HepG2 (cell line): ENCODE measurements around the gene ACSL1. TPM values are rescaled to one million over a fixed set of nuclear protein-coding genes. Genes with fewer than 3 reads are reported as not detected.
A peak's percentile ranks its signal among the peaks of the same experiment; 100 is the strongest.

Experiments
- CBX5 ChIP-seq: sonication (generic); formaldehyde crosslinking; IDR thresholded peaks from 2 replicates; pipeline ENCODE4 v1.4.0; 2020; ENCODE audit warnings: missing genetic modification reagents, borderline replicate concordance
- CREM ChIP-seq, 2 experiments: sonication (generic) in 1 of 2; formaldehyde crosslinking in 1 of 2; IDR thresholded peaks; 2 replicates each; pipeline versions ENCODE4 v1.4.0 to v1.6.1; 2016 to 2020; ENCODE audit warnings: antibody characterized with exemption in 1 of 2, mild to moderate bottlenecking in 1 of 2, missing genetic modification reagents in 1 of 2
- GATAD2A ChIP-seq: IDR thresholded peaks from 2 replicates; pipeline ENCODE4 v1.6.1; 2016
- MLLT10 ChIP-seq: sonication (generic); formaldehyde crosslinking; IDR thresholded peaks from 2 replicates; pipeline ENCODE4 v1.4.0; 2020; ENCODE audit warnings: missing genetic modification reagents
- MLXIP ChIP-seq: sonication (generic); formaldehyde crosslinking; IDR thresholded peaks from 2 replicates; pipeline ENCODE4 v1.9.0; 2021; ENCODE audit warnings: missing genetic modification reagents, borderline replicate concordance
- TBL1XR1 ChIP-seq: fragments of 150-350 bp; IDR thresholded peaks from 2 replicates; pipeline ENCODE4 v1.6.1; 2014; ENCODE audit warnings: borderline replicate concordance, low read length; ENCODE audit not compliant: partially characterized antibody
- ZFP90 ChIP-seq: sonication (generic); formaldehyde crosslinking; IDR thresholded peaks from 2 replicates; pipeline ENCODE4 v1.8.0; 2022; ENCODE audit warnings: missing genetic modification reagents, mild to moderate bottlenecking, inconsistent platforms, borderline replicate concordance
- ZNF547 ChIP-seq: sonication (generic); formaldehyde crosslinking; IDR thresholded peaks from 2 replicates; pipeline ENCODE4 v1.5.1; 2020; ENCODE audit warnings: mild to moderate bottlenecking, missing genetic modification reagents
- ZNF609 ChIP-seq: sonication (generic); formaldehyde crosslinking; IDR thresholded peaks from 2 replicates; pipeline ENCODE4 v1.4.0; 2020; ENCODE audit warnings: mild to moderate bottlenecking, missing genetic modification reagents, borderline replicate concordance
- polyA plus RNA-seq, 8 experiments: library from polyadenylated mRNA; depleted of rRNA in 3 of 8; stranded (reverse) in 7 of 8; unstranded in 1 of 8; fragments of >200 nt; fragmentation: Illumina TruSeq in 4 of 8; extraction: Trizol in 4 of 8; gene quantifications; 2 replicates each; pipeline versions ENCODE4 v1.2.1 to v1.2.3, GENCODE V29; 2011 to 2016; ENCODE audit warnings: low read depth in 4 of 8, missing spikeins in 1 of 8, mixed read lengths in 1 of 8; ENCODE audit not compliant: insufficient read depth in 1 of 8
- total RNA-seq, 5 experiments: library from RNA; depleted of rRNA; stranded (reverse); fragments of >200 nt; fragmentation: Illumina TruSeq; extraction: Trizol; gene quantifications; 2 replicates each; pipeline ENCODE4 v1.2.3, GENCODE V29; 2016; ENCODE audit warnings: low read depth in 1 of 5
- TF ChIP-seq, protein P1 (sequence below): sonication (generic); formaldehyde crosslinking; IDR thresholded peaks from 2 replicates; pipeline ENCODE4 v1.8.0; 2022; ENCODE audit warnings: missing genetic modification reagents, mild to moderate bottlenecking, moderate library complexity, borderline replicate concordance
- TF ChIP-seq, protein P2 (sequence below): sonication (generic); formaldehyde crosslinking; IDR thresholded peaks from 2 replicates; pipeline ENCODE4 v1.4.0; 2020; ENCODE audit warnings: missing genetic modification reagents

Gene ACSL1
- total and polyA plus RNA-seq, 2 of the 13 experiments (the other 11 are each of a cell fraction or from before 2014, with no cell fraction given), result 10.0 to 29.8 TPM

- peak; percentile 47; the same call in 1 of the 2 replicates for TF ChIP-seq CREM (IDR thresholded peaks at IDR 0.05)
- no peak for TF ChIP-seq CREM (CRISPR knock-in tag; IDR thresholded peaks at IDR 0.05)
- TF ChIP-seq, protein P1, sequence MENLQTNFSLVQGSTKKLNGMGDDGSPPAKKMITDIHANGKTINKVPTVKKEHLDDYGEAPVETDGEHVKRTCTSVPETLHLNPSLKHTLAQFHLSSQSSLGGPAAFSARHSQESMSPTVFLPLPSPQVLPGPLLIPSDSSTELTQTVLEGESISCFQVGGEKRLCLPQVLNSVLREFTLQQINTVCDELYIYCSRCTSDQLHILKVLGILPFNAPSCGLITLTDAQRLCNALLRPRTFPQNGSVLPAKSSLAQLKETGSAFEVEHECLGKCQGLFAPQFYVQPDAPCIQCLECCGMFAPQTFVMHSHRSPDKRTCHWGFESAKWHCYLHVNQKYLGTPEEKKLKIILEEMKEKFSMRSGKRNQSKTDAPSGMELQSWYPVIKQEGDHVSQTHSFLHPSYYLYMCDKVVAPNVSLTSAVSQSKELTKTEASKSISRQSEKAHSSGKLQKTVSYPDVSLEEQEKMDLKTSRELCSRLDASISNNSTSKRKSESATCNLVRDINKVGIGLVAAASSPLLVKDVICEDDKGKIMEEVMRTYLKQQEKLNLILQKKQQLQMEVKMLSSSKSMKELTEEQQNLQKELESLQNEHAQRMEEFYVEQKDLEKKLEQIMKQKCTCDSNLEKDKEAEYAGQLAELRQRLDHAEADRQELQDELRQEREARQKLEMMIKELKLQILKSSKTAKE (CRISPR knock-in tag), result no peak
- TF ChIP-seq TBL1XR1, result peak; percentile 46
- no peak for TF ChIP-seq MLLT10
- no peak for TF ChIP-seq CBX5 (CRISPR knock-in tag)
- peak; percentile 46; the same call in 1 of the 2 replicates for TF ChIP-seq ZNF609 (CRISPR knock-in tag)
- TF ChIP-seq, protein P2, sequence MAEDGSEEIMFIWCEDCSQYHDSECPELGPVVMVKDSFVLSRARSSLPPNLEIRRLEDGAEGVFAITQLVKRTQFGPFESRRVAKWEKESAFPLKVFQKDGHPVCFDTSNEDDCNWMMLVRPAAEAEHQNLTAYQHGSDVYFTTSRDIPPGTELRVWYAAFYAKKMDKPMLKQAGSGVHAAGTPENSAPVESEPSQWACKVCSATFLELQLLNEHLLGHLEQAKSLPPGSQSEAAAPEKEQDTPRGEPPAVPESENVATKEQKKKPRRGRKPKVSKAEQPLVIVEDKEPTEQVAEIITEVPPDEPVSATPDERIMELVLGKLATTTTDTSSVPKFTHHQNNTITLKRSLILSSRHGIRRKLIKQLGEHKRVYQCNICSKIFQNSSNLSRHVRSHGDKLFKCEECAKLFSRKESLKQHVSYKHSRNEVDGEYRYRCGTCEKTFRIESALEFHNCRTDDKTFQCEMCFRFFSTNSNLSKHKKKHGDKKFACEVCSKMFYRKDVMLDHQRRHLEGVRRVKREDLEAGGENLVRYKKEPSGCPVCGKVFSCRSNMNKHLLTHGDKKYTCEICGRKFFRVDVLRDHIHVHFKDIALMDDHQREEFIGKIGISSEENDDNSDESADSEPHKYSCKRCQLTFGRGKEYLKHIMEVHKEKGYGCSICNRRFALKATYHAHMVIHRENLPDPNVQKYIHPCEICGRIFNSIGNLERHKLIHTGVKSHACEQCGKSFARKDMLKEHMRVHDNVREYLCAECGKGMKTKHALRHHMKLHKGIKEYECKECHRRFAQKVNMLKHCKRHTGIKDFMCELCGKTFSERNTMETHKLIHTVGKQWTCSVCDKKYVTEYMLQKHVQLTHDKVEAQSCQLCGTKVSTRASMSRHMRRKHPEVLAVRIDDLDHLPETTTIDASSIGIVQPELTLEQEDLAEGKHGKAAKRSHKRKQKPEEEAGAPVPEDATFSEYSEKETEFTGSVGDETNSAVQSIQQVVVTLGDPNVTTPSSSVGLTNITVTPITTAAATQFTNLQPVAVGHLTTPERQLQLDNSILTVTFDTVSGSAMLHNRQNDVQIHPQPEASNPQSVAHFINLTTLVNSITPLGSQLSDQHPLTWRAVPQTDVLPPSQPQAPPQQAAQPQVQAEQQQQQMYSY, result no peak
- TF ChIP-seq GATAD2A, result peak; percentile 91
- no peak for TF ChIP-seq ZNF547 (CRISPR knock-in tag)
- no peak for TF ChIP-seq MLXIP (CRISPR knock-in tag)
- no peak for TF ChIP-seq ZFP90 (CRISPR knock-in tag)
Measured at GRCh38 chr4:184807797-184808712, 17.7 kb downstream of the ACSL1 start (continued).
